Measurements from ENCODE around the gene SKAP2. TPM values are rescaled to one million over a fixed set of nuclear protein-coding genes. Genes with fewer than 3 reads are reported as not detected.

The SKAP2 gene
- total and polyA plus RNA-seq, 2 experiments from 2014 or later = 2.5 to 4.4 TPM

DNA sequence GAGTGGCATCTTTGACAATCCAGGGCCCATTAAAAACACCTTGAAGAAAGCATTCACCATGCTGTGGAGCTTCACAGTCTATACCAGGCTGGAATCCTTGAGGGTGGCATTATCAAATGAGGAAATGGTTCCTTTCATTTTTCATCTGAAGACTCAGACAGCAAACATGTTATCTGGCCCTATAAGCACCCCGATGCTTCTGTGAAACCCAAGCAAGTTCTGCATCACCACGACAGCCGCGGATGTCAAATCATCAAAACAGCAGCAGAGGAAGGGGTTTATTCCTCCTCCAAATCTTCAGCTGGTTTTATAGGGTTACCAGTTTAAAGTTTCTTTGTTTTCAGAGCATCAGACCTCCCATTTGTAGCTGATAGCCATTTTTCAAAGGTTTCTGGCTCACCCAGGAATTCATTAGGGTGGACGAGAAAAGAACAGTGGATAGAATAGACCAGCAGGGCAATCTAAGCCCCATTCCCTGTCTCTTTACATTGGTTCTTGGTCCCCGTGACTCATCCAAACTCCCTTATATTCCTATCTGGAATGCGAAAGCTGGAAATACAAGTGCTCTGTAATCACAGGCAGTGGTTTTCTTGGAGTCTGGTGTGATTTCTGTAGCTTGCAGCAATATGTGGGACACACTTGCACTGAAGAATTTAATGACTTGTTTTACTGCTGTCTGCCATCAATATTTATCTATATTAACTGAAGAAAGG lies 217.9 kb downstream of the SKAP2 start:
- TF ChIP-seq, protein P1, sequence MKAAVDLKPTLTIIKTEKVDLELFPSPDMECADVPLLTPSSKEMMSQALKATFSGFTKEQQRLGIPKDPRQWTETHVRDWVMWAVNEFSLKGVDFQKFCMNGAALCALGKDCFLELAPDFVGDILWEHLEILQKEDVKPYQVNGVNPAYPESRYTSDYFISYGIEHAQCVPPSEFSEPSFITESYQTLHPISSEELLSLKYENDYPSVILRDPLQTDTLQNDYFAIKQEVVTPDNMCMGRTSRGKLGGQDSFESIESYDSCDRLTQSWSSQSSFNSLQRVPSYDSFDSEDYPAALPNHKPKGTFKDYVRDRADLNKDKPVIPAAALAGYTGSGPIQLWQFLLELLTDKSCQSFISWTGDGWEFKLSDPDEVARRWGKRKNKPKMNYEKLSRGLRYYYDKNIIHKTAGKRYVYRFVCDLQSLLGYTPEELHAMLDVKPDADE (IDR thresholded peaks at IDR 0.05) = no peak
- TF ChIP-seq EZH2phosphoT487 (IDR thresholded peaks at IDR 0.05; ENCODE audit: unreplicated experiment) (no peak), POLR2AphosphoS5 (IDR thresholded peaks at IDR 0.05; ENCODE audit: low read depth) (no peak), ZNF331 (CRISPR knock-in tag; IDR thresholded peaks at IDR 0.05; ENCODE audit: low read depth) (no peak), STAT1 (IDR thresholded peaks at IDR 0.05; ENCODE audit: unreplicated experiment) (no peak), CREB1 (CRISPR knock-in tag; IDR thresholded peaks at IDR 0.05; ENCODE audit: low read depth) (no peak), JUNB (IDR thresholded peaks at IDR 0.05; ENCODE audit: unreplicated experiment) (no peak), CTCF (conservative IDR thresholded peaks at IDR 0.05; ENCODE audit: low read depth in 2 of 2) (no peak)
- Mint-ChIP-seq H3K4me3 (no peak overlapping the region), H3K9me3 (no peaks in the 10 kb centered on the region), H3K27me3 (ENCODE audit: insufficient read depth, low read depth, poor library complexity) (no peaks in the 10 kb centered on the region), H3K27ac (no peak overlapping the region), H3K4me1 (peaks cover 5% of the 10 kb centered on the region; the same call in 2 of the 3 replicates), H3K36me3 (ENCODE audit: low read depth) (no peaks in the 10 kb centered on the region)
- DNase-seq (ENCODE audit: low spot score) (no peak), ATAC-seq (no peak)
- Histone ChIP-seq H3K79me2 (replicated peaks; ENCODE audit: insufficient read depth) (no peaks in the 10 kb centered on the region), H3K4me3 (no peak overlapping the region), H4K20me1 (replicated peaks; ENCODE audit: insufficient read depth) (no peaks in the 10 kb centered on the region), H3K27ac (ENCODE audit: low read depth) (no peak overlapping the region), H2AFZ (no peak overlapping the region), H3K4me2 (no peak overlapping the region), H3K36me3 (ENCODE audit: insufficient read depth) (no peaks in the 10 kb centered on the region), H3K9me2 (ENCODE audit: insufficient read depth) (peaks cover 8% of the 10 kb centered on the region; the same call in 1 of the 2 replicates), H3K27me3 (ENCODE audit: insufficient read depth) (no peaks in the 10 kb centered on the region), H3F3A (replicated peaks; ENCODE audit: low read depth) (no peaks in the 10 kb centered on the region), H3K4me1 (ENCODE audit: insufficient read depth) (no peaks in the 10 kb centered on the region)

DNA sequence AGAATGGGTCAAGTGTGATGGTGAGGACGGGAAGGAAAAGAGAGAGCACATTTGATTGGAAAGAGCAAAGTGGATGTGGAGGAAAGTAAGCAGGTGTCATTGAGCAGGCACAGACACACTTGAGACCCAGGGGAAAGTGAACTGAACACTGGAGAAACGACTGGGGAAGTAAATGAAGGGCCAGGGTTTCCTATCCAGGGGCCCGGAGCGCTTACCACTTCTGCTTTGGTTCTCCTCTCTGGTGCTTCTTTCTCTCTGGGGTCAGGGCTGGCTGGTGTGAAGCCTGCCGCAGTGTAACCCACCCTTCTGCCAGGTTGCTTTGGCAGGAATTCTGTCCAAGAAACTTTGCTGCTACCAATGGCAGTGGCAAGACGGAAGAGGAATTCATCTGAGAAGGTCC lies 219.3 kb downstream of the SKAP2 start:
- DNase-seq (ENCODE audit: low spot score) (no peak), ATAC-seq (no peak)
- peaks cover 6% of the 10 kb centered on the region; the same call in 1 of the 2 replicates for H3K9me2 ChIP-seq (ENCODE audit: insufficient read depth)
- H3K27me3 ChIP-seq (ENCODE audit: insufficient read depth) = no peaks in the 10 kb centered on the region
- 0 out of 2 replicates have a peak overlapping the region, but pooled peaks have one; percentile 38 for H2AFZ ChIP-seq
- H3F3A ChIP-seq (replicated peaks; ENCODE audit: low read depth) = no peaks in the 10 kb centered on the region
- H3K4me3 ChIP-seq = no peak overlapping the region
- H4K20me1 ChIP-seq (replicated peaks; ENCODE audit: insufficient read depth) = no peaks in the 10 kb centered on the region
- Mint-ChIP-seq H3K36me3 (ENCODE audit: low read depth) (no peaks in the 10 kb centered on the region), H3K27ac (no peak overlapping the region), H3K9me3 (no peaks in the 10 kb centered on the region), H3K4me3 (no peak overlapping the region), H3K27me3 (ENCODE audit: insufficient read depth, low read depth, poor library complexity) (no peaks in the 10 kb centered on the region), H3K4me1 (peaks cover 5% of the 10 kb centered on the region; the same call in 2 of the 3 replicates)
- H3K4me1 ChIP-seq (ENCODE audit: insufficient read depth) = no peaks in the 10 kb centered on the region
- no peaks in the 10 kb centered on the region for H3K36me3 ChIP-seq (ENCODE audit: insufficient read depth)
- H3K79me2 ChIP-seq (replicated peaks; ENCODE audit: insufficient read depth) = no peaks in the 10 kb centered on the region
- H3K27ac ChIP-seq (ENCODE audit: low read depth) = no peak overlapping the region
- H3K4me2 ChIP-seq = no peak overlapping the region
- no peak for TF ChIP-seq NANOG (IDR thresholded peaks at IDR 0.05; ENCODE audit: borderline replicate concordance)
- no peak for TF ChIP-seq ZNF331 (CRISPR knock-in tag; IDR thresholded peaks at IDR 0.05; ENCODE audit: low read depth)
- TF ChIP-seq JUNB (IDR thresholded peaks at IDR 0.05; ENCODE audit: unreplicated experiment) = no peak
- TF ChIP-seq CTCF (conservative IDR thresholded peaks at IDR 0.05; ENCODE audit: low read depth in 2 of 2) = no peak
- TF ChIP-seq STAT1 (IDR thresholded peaks at IDR 0.05; ENCODE audit: unreplicated experiment) = no peak
- TF ChIP-seq EZH2phosphoT487 (IDR thresholded peaks at IDR 0.05; ENCODE audit: unreplicated experiment) = no peak
- TF ChIP-seq EZH2 (IDR thresholded peaks at IDR 0.05; ENCODE audit: low read depth, unreplicated experiment) = no peak
- no peak for TF ChIP-seq POLR2AphosphoS5 (IDR thresholded peaks at IDR 0.05; ENCODE audit: low read depth)
- TF ChIP-seq, protein P1 (IDR thresholded peaks at IDR 0.05) = no peak

All from GM23338 (cell line).